GM23338 (cell line): ENCODE data around the gene MLH1. TPM values are rescaled to one million over a fixed set of nuclear protein-coding genes. Genes with fewer than 3 reads are reported as not detected.

Source experiments
- ATAC-seq: fragments of 200-7000 bp; cut with Tn5 transposase; 3 replicates; pipeline ENCODE4 v1.9.1; 2020
- DNase-seq: peaks from one replicate; pipeline ENCODE4 v3.0.0-alpha.2; 2015; ENCODE audit warnings: low spot score
- H2AFZ ChIP-seq: fragments of 200-600 bp; sonication (generic); 2 replicates; pipeline ENCODE4 v1.8.0; 2016; ENCODE audit warnings: antibody characterized with exemption, mild to moderate bottlenecking, moderate library complexity
- H3F3A ChIP-seq: fragments of 200-600 bp; sonication (generic); replicated peaks from 2 replicates; pipeline ENCODE4 v1.8.0; 2017; ENCODE audit warnings: antibody characterized with exemption, mixed run types, low read depth
- H3K27ac ChIP-seq: fragments of 200-600 bp; sonication (generic); 2 replicates; pipeline ENCODE4 v1.6.1; 2016; ENCODE audit warnings: low read depth
- H3K27me3 ChIP-seq: fragments of 200-600 bp; sonication (generic); 2 replicates; pipeline ENCODE4 v1.8.0; 2016; ENCODE audit warnings: mild to moderate bottlenecking, mixed run types, moderate library complexity; ENCODE audit not compliant: insufficient read depth
- H3K36me3 ChIP-seq: fragments of 200-600 bp; sonication (generic); 2 replicates; pipeline ENCODE4 v1.8.0; 2016; ENCODE audit warnings: mild to moderate bottlenecking; ENCODE audit not compliant: insufficient read depth
- H3K4me1 ChIP-seq: fragments of 200-600 bp; sonication (generic); 2 replicates; pipeline ENCODE4 v1.8.0; 2016; ENCODE audit warnings: mild to moderate bottlenecking, moderate library complexity; ENCODE audit not compliant: insufficient read depth
- H3K4me2 ChIP-seq: fragments of 200-600 bp; sonication (generic); 2 replicates; pipeline ENCODE4 v1.7.1; 2017; ENCODE audit warnings: mixed run types
- H3K4me3 ChIP-seq: fragments of 200-600 bp; sonication (generic); 2 replicates; pipeline ENCODE4 v1.6.1; 2016; ENCODE audit warnings: mixed run types
- H3K79me2 ChIP-seq: fragments of 200-600 bp; sonication (generic); replicated peaks from 2 replicates; pipeline ENCODE4 v1.8.0; 2017; ENCODE audit warnings: mild to moderate bottlenecking; ENCODE audit not compliant: insufficient read depth
- H3K9me2 ChIP-seq: fragments of 200-600 bp; sonication (generic); 2 replicates; pipeline ENCODE4 v1.8.0; 2017; ENCODE audit not compliant: insufficient read depth
- H4K20me1 ChIP-seq: fragments of 200-600 bp; sonication (generic); replicated peaks from 2 replicates; pipeline ENCODE4 v1.8.0; 2017; ENCODE audit warnings: mild to moderate bottlenecking; ENCODE audit not compliant: insufficient read depth
- H3K27ac Mint-ChIP-seq: 2 replicates; pipeline ENCODE4 v1.8.0; 2020; ENCODE audit warnings: inconsistent platforms, mild to moderate bottlenecking, moderate library complexity, mixed read lengths
- H3K27me3 Mint-ChIP-seq: 3 replicates; pipeline ENCODE4 v1.8.0; 2022; ENCODE audit warnings: low read depth, mild to moderate bottlenecking, moderate library complexity, mixed read lengths, inconsistent platforms; ENCODE audit not compliant: insufficient read depth, poor library complexity
- H3K36me3 Mint-ChIP-seq: 3 replicates; pipeline ENCODE4 v1.8.0; 2021; ENCODE audit warnings: low read depth, mild to moderate bottlenecking, inconsistent platforms, moderate library complexity, mixed read lengths
- H3K4me1 Mint-ChIP-seq: 3 replicates; pipeline ENCODE4 v1.8.0; 2020; ENCODE audit warnings: mild to moderate bottlenecking, inconsistent platforms, mixed read lengths
- H3K4me3 Mint-ChIP-seq: 3 replicates; pipeline ENCODE4 v1.8.0; 2021; ENCODE audit warnings: moderate library complexity, mild to moderate bottlenecking, inconsistent platforms, mixed read lengths
- H3K9me3 Mint-ChIP-seq: 3 replicates; pipeline ENCODE4 v1.8.0; 2020; ENCODE audit warnings: moderate library complexity, mild to moderate bottlenecking, inconsistent platforms, mixed read lengths
- EZH2 ChIP-seq: fragments of 200-600 bp; sonication (generic); IDR thresholded peaks from one replicate; pipeline ENCODE4 v1.8.0; 2017; ENCODE audit warnings: antibody characterized with exemption, mild to moderate bottlenecking, low read depth; ENCODE audit not compliant: unreplicated experiment
- NANOG ChIP-seq: IDR thresholded peaks from 2 replicates; pipeline ENCODE4 v1.6.1; 2016; ENCODE audit warnings: antibody characterized with exemption, borderline replicate concordance
- POLR2AphosphoS5 ChIP-seq: IDR thresholded peaks from 2 replicates; pipeline ENCODE4 v1.6.1; 2016; ENCODE audit warnings: antibody characterized with exemption, low read depth
- REST ChIP-seq: IDR thresholded peaks from one replicate; pipeline ENCODE4 v1.6.1; 2018; ENCODE audit warnings: antibody characterized with exemption; ENCODE audit not compliant: unreplicated experiment
- STAT1 ChIP-seq: IDR thresholded peaks from one replicate; pipeline ENCODE4 v1.6.1; 2016; ENCODE audit warnings: antibody characterized with exemption; ENCODE audit not compliant: unreplicated experiment
- ZNF331 ChIP-seq: fragments of 250-450 bp; sonication (Bioruptor Pico); IDR thresholded peaks from 2 replicates; pipeline ENCODE4 v1.5.0; 2020; ENCODE audit warnings: low read depth, mild to moderate bottlenecking, moderate library complexity
- ZNF462 ChIP-seq: fragments of 250-450 bp; sonication (Bioruptor Pico); IDR thresholded peaks from 2 replicates; pipeline ENCODE4 v1.5.0; 2020; ENCODE audit warnings: mild to moderate bottlenecking, moderate library complexity
- polyA plus RNA-seq: library from polyadenylated mRNA; unstranded; fragments of >200 nt; fragmentation: Nextera tagmentation; extraction: Ambion mirVana; gene quantifications from 2 replicates; pipeline ENCODE4 v1.2.1, GENCODE V29; 2016
- total RNA-seq: library from RNA; depleted of rRNA; stranded (reverse); fragments of >200 nt; shearing (Covaris generic); gene quantifications from 2 replicates; pipeline ENCODE4 v1.2.3, GENCODE V29; 2014
- TF ChIP-seq, protein P1 (sequence below): IDR thresholded peaks from 2 replicates; pipeline ENCODE4 v1.6.1; 2016; ENCODE audit warnings: antibody characterized with exemption

The MLH1 gene
- total and polyA plus RNA-seq, 2 experiments from 2014 or later = 31.7 to 58.0 TPM

GRCh38 chr3:36944012-36944640 is 49.2 kb upstream of the MLH1 start:
- peak overlapping the region; percentile 70 for H3K4me3 ChIP-seq
- ATAC-seq = peak; percentile 69
- Mint-ChIP-seq H3K9me3 (peaks cover 23% of the 10 kb centered on the region), H3K27ac (no peak overlapping the region), H3K4me3 (peak overlapping the region; percentile 75), H3K27me3 (peaks cover 34% of the 10 kb centered on the region), H3K4me1 (peaks cover 14% of the 10 kb centered on the region), H3K36me3 (peaks cover 20% of the 10 kb centered on the region)
- no peaks in the 10 kb centered on the region for H4K20me1 ChIP-seq
- DNase-seq = peak; percentile 78
- H3K4me1 ChIP-seq = peaks cover 11% of the 10 kb centered on the region
- H3F3A ChIP-seq = no peaks in the 10 kb centered on the region
- H3K9me2 ChIP-seq = no peaks in the 10 kb centered on the region
- no peak overlapping the region for H3K27ac ChIP-seq
- H2AFZ ChIP-seq = peak overlapping the region; percentile 96
- no peaks in the 10 kb centered on the region for H3K79me2 ChIP-seq
- peak overlapping the region; percentile 96 for H3K4me2 ChIP-seq
- no peaks in the 10 kb centered on the region for H3K36me3 ChIP-seq
- peaks cover 40% of the 10 kb centered on the region for H3K27me3 ChIP-seq
- TF ChIP-seq EZH2 (peak; percentile 45), POLR2AphosphoS5 (0 out of 2 replicates have a peak, but pooled peaks have one; percentile 12), NANOG (no peak), ZNF331 (no peak)

GRCh38 chr3:36944641-36945270 is 48.6 kb upstream of the MLH1 start, which contains the start of gene TRANK1:
Gene TRANK1, minus strand, starts transcription at chr3:36945054. Its CDS starts 245 bp downstream, at chr3:36944809.
- Histone ChIP-seq H3K79me2 (no peaks in the 10 kb centered on the region), H4K20me1 (no peaks in the 10 kb centered on the region), H2AFZ (peak within 1 kb of the TSS; percentile 96), H3K27me3 (peaks cover 40% of the 10 kb centered on the region), H3K4me2 (peak within 1 kb of the TSS; percentile 96), H3K27ac (no peak within 1 kb of the TSS), H3K4me3 (peak within 1 kb of the TSS; percentile 70), H3K9me2 (no peaks in the 10 kb centered on the region), H3K36me3 (no peaks in the 10 kb centered on the region), H3F3A (no peaks in the 10 kb centered on the region), H3K4me1 (peaks cover 11% of the 10 kb centered on the region)
- peaks cover 23% of the 10 kb centered on the region for H3K36me3 Mint-ChIP-seq
- DNase-seq = peak; percentile 71
- no peak within 1 kb of the TSS for H3K27ac Mint-ChIP-seq
- H3K27me3 Mint-ChIP-seq = peaks cover 34% of the 10 kb centered on the region
- peak within 1 kb of the TSS; percentile 76 for H3K4me3 Mint-ChIP-seq
- peak; percentile 66 for ATAC-seq
- TF ChIP-seq, protein P1, sequence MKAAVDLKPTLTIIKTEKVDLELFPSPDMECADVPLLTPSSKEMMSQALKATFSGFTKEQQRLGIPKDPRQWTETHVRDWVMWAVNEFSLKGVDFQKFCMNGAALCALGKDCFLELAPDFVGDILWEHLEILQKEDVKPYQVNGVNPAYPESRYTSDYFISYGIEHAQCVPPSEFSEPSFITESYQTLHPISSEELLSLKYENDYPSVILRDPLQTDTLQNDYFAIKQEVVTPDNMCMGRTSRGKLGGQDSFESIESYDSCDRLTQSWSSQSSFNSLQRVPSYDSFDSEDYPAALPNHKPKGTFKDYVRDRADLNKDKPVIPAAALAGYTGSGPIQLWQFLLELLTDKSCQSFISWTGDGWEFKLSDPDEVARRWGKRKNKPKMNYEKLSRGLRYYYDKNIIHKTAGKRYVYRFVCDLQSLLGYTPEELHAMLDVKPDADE = no peak
- no peak for TF ChIP-seq STAT1
- TF ChIP-seq ZNF462 = no peak
- no peak for TF ChIP-seq ZNF331
- no peak for TF ChIP-seq REST
- TF ChIP-seq POLR2AphosphoS5 = no peak
- H3K4me1 Mint-ChIP-seq = peaks cover 14% of the 10 kb centered on the region
- peaks cover 24% of the 10 kb centered on the region for H3K9me3 Mint-ChIP-seq
